Testis (tissue), 3 donors: ENCODE measurements around the gene SNX30. TPM values are rescaled to one million over a fixed set of nuclear protein-coding genes. Genes with fewer than 3 reads are reported as not detected.
"Not testable (repeated sequence)": the region's sequence is repeated elsewhere in the genome, so short reads cannot be mapped to it uniquely, and the experiment has no call there.

ENCODE experiments used
- DNase-seq: peaks from one replicate; pipeline ENCODE4 v3.0.0-alpha.2; 2019
- H3K27ac ChIP-seq, 2 donors: fragments of 200-600 bp; sonication (generic); one replicate each; pipeline ENCODE4 v1.5.1; 2019
- H3K27me3 ChIP-seq: fragments of 200-600 bp; sonication (generic); one replicate; pipeline ENCODE4 v1.5.1; 2019
- H3K36me3 ChIP-seq: fragments of 200-600 bp; sonication (generic); one replicate; pipeline ENCODE4 v1.5.1; 2017; ENCODE audit warnings: low read depth; ENCODE audit errors: missing control alignments
- H3K4me1 ChIP-seq: fragments of 200-600 bp; sonication (generic); one replicate; pipeline ENCODE4 v1.5.1; 2019
- H3K4me3 ChIP-seq, 2 donors: fragments of 200-600 bp; sonication (generic); one replicate each; pipeline ENCODE4 v1.5.1; 2017 to 2019
- H3K9me3 ChIP-seq: fragments of 200-600 bp; sonication (generic); one replicate; pipeline ENCODE4 v1.5.1; 2017
- CTCF ChIP-seq, 3 experiments: fragments of 450-650 bp in 2 of 3; fragments of 200-600 bp in 1 of 3; sonication (generic) in 1 of 3; IDR thresholded peaks; one replicate each; pipeline ENCODE4 v1.5.1; 2016 to 2019; ENCODE audit warnings: antibody characterized with exemption in 3 of 3, mild to moderate bottlenecking in 2 of 3, moderate library complexity in 1 of 3
- POLR2A ChIP-seq: fragments of 450-650 bp; IDR thresholded peaks from one replicate; pipeline ENCODE4 v1.6.1; 2017; ENCODE audit warnings: antibody characterized with exemption, mild to moderate bottlenecking, moderate library complexity
- WGBS, 2 donors: methylation state at CpG; one replicate each; pipeline ENCODE4 v1.1.5; 2018; 5-methylcytosine and 5-hydroxymethylcytosine counted together
- intact Hi-C: fragments of 100-400 bp; cut with DNase I; formaldehyde crosslinking; loops from one replicate; pipeline ENCODE4 v1.15.1; 2023; ENCODE audit warnings: low total_unique reads
- polyA plus RNA-seq: library from polyadenylated mRNA; stranded (reverse); fragments of 350-450 nt; fragmentation: Illumina TruSeq; extraction: RNeasy Lipid Tissue Mini Kit (QIAGEN cat#74804); gene quantifications from one replicate; pipeline ENCODE4 v1.2.3, GENCODE V29; 2014; ENCODE audit warnings: low read depth, low replicate concordance; ENCODE audit not compliant: insufficient read depth
- total RNA-seq, 2 donors: library from RNA; depleted of rRNA; stranded (reverse); fragments of >200 nt; gene quantifications; one replicate each; pipeline ENCODE4 v1.2.3, GENCODE V29; 2016

Gene SNX30
- total and polyA plus RNA-seq, 3 donors from 2014 or later: 26.3 to 34.2 (median 34.1) TPM

GRCh38 chr9:112720113-112720780, 30.3 kb upstream of the SNX30 start:
- 78 to 81% methylated on average over 4 of the region's 4 CpGs for WGBS, 2 donors
- H3K27me3 ChIP-seq: no peaks in the 10 kb centered on the region
- H3K36me3 ChIP-seq: no peaks in the 10 kb centered on the region
- H3K4me1 ChIP-seq: no peaks in the 10 kb centered on the region
- DNase-seq: no peak
- no peak overlapping the region for H3K4me3 ChIP-seq
- no peaks in the 10 kb centered on the region for H3K9me3 ChIP-seq
- TF ChIP-seq CTCF (IDR thresholded peaks at IDR 0.05): no peak
- TF ChIP-seq POLR2A: no peak
- intact Hi-C loops: no loop called here
- peak overlapping the region in 1 of 2 donors; percentile 91 for H3K27ac ChIP-seq

- 96 to 97% methylated on average over 3 of the region's 3 CpGs for WGBS, 2 donors
- H3K27ac ChIP-seq, DNase-seq, H3K4me3 ChIP-seq, H3K36me3 ChIP-seq, H3K4me1 ChIP-seq, H3K27me3 ChIP-seq, H3K9me3 ChIP-seq, intact Hi-C loops: not testable (repeated sequence)
Measured at GRCh38 chr9:112722749-112723148, 27.8 kb upstream of the SNX30 start.

- no peak for DNase-seq
- TF ChIP-seq POLR2A: no peak
- no peak for TF ChIP-seq CTCF (IDR thresholded peaks at IDR 0.05)
- no peaks in the 10 kb centered on the region for H3K9me3 ChIP-seq
- H3K27me3 ChIP-seq: no peaks in the 10 kb centered on the region
- no peaks in the 10 kb centered on the region for H3K36me3 ChIP-seq
- no peaks in the 10 kb centered on the region for H3K4me1 ChIP-seq
- H3K4me3 ChIP-seq: no peak overlapping the region
- WGBS, 2 donors: 86 to 94% methylated on average over 2 to 3 of the region's 3 CpGs
- H3K27ac ChIP-seq: no peak overlapping the region
- intact Hi-C loops: no loop called here
Measured at GRCh38 chr9:112725961-112726360, 24.6 kb upstream of the SNX30 start.

- no peaks in the 10 kb centered on the region for H3K9me3 ChIP-seq
- no peaks in the 10 kb centered on the region for H3K36me3 ChIP-seq
- WGBS, 2 donors: 93 to 94% methylated on average over 4 of the region's 4 CpGs
- H3K27me3 ChIP-seq: no peaks in the 10 kb centered on the region
- H3K27ac ChIP-seq: no peak overlapping the region
- DNase-seq: no peak
- intact Hi-C loops: no loop called here
- TF ChIP-seq POLR2A: no peak
- no peak for TF ChIP-seq CTCF (IDR thresholded peaks at IDR 0.05)
- no peak overlapping the region for H3K4me3 ChIP-seq
- no peaks in the 10 kb centered on the region for H3K4me1 ChIP-seq
Measured at GRCh38 chr9:112726428-112726827, 24.1 kb upstream of the SNX30 start.

- no peaks in the 10 kb centered on the region for H3K9me3 ChIP-seq
- no peak for DNase-seq
- H3K36me3 ChIP-seq: no peaks in the 10 kb centered on the region
- H3K4me3 ChIP-seq: no peak overlapping the region
- intact Hi-C loops: no loop called here
- no peaks in the 10 kb centered on the region for H3K27me3 ChIP-seq
- no peaks in the 10 kb centered on the region for H3K4me1 ChIP-seq
- TF ChIP-seq CTCF (IDR thresholded peaks at IDR 0.05) (no peak), POLR2A (no peak)
- H3K27ac ChIP-seq: no peak overlapping the region
- 92% methylated on average over 2 of the region's 2 CpGs for WGBS, 2 donors
Measured at GRCh38 chr9:112728401-112728800, 22.2 kb upstream of the SNX30 start.
